Measurements from ENCODE around the gene ADGRF4.

DNA sequence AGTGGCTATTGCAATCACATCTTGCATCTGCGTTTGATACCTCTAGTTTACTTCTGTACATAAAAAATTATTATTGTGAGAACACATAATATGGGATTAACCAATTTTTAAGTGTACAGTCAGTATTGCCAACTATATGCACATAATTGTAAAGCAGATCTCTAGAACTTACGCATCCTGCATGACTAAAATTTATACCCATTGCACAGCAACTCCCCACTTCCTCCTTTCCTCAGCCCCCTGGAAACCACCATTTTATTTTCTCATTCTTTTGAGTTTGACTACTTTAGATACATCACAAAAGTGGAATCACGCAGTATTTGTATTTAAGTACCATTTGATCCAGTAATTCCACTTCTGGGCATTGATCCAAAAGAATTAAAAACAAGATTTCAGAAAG is 64.1 kb downstream of the ADGRF4 start:
- TF ChIP-seq, protein P1, sequence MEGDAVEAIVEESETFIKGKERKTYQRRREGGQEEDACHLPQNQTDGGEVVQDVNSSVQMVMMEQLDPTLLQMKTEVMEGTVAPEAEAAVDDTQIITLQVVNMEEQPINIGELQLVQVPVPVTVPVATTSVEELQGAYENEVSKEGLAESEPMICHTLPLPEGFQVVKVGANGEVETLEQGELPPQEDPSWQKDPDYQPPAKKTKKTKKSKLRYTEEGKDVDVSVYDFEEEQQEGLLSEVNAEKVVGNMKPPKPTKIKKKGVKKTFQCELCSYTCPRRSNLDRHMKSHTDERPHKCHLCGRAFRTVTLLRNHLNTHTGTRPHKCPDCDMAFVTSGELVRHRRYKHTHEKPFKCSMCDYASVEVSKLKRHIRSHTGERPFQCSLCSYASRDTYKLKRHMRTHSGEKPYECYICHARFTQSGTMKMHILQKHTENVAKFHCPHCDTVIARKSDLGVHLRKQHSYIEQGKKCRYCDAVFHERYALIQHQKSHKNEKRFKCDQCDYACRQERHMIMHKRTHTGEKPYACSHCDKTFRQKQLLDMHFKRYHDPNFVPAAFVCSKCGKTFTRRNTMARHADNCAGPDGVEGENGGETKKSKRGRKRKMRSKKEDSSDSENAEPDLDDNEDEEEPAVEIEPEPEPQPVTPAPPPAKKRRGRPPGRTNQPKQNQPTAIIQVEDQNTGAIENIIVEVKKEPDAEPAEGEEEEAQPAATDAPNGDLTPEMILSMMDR (IDR thresholded peaks at IDR 0.05; ENCODE audit: low read depth, low read length) = no peak
- TF ChIP-seq EZH2phosphoT487 (IDR thresholded peaks at IDR 0.05; ENCODE audit: low read depth) = no peak

Data from OCI-LY3 (cell line).